Measurements from ENCODE around the gene TMEM132D. TPM values are rescaled to one million over a fixed set of nuclear protein-coding genes. Genes with fewer than 3 reads are reported as not detected.

Gene TMEM132D
- total RNA-seq, 2 donors from 2014 or later = not detected

GRCh38 chr12:129373746-129374145 is 530.1 kb downstream of the TMEM132D start:
- H3K4me3 Mint-ChIP-seq = no peak overlapping the region
- H3K4me1 Mint-ChIP-seq (ENCODE audit: low read depth) = no peaks in the 10 kb centered on the region
- H3K36me3 Mint-ChIP-seq (ENCODE audit: insufficient read depth in 2 of 2) = no peaks in the 10 kb centered on the region
- H3K27ac Mint-ChIP-seq = no peak overlapping the region
- ATAC-seq (replicated peaks in 1 of 2) (no peak), DNase-seq (no peak)
- peaks cover 6 to 9% of the 10 kb centered on the region in 2 donors for H3K9me3 Mint-ChIP-seq
- H3K27me3 Mint-ChIP-seq (ENCODE audit: low read depth) = no peaks in the 10 kb centered on the region

- Mint-ChIP-seq H3K4me1 (ENCODE audit: low read depth) (no peaks in the 10 kb centered on the region), H3K27ac (no peak overlapping the region), H3K36me3 (ENCODE audit: insufficient read depth in 2 of 2) (no peaks in the 10 kb centered on the region), H3K27me3 (ENCODE audit: low read depth) (no peaks in the 10 kb centered on the region), H3K9me3 (peaks cover 6 to 9% of the 10 kb centered on the region in 2 donors), H3K4me3 (no peak overlapping the region)
- ATAC-seq (replicated peaks in 1 of 2) (no peak), DNase-seq (no peak)
Measured at GRCh38 chr12:129372876-129373275, 530.9 kb downstream of the TMEM132D start.

GRCh38 chr12:129372348-129372747 is 531.5 kb downstream of the TMEM132D start:
- H3K36me3 Mint-ChIP-seq (ENCODE audit: insufficient read depth in 2 of 2) = no peaks in the 10 kb centered on the region
- no peak overlapping the region for H3K4me3 Mint-ChIP-seq
- peaks cover 5 to 9% of the 10 kb centered on the region in 2 donors for H3K9me3 Mint-ChIP-seq
- H3K27me3 Mint-ChIP-seq (ENCODE audit: low read depth) = no peaks in the 10 kb centered on the region
- ATAC-seq (replicated peaks in 1 of 2) = no peak
- DNase-seq = no peak
- no peaks in the 10 kb centered on the region for H3K4me1 Mint-ChIP-seq (ENCODE audit: low read depth)
- H3K27ac Mint-ChIP-seq = no peak overlapping the region

GRCh38 chr12:129371268-129371667 is 532.6 kb downstream of the TMEM132D start:
- no peak for ATAC-seq (replicated peaks in 1 of 2)
- Mint-ChIP-seq H3K4me3 (no peak overlapping the region), H3K27me3 (ENCODE audit: low read depth) (no peaks in the 10 kb centered on the region)

GRCh38 chr12:129366656-129367055 is 537.2 kb downstream of the TMEM132D start:
- Mint-ChIP-seq H3K36me3 (ENCODE audit: insufficient read depth in 2 of 2) (peaks cover 0 to 2% of the 10 kb centered on the region in 2 donors), H3K27me3 (ENCODE audit: low read depth) (no peaks in the 10 kb centered on the region), H3K9me3 (peaks cover 0 to 11% of the 10 kb centered on the region in 2 donors), H3K4me3 (no peak overlapping the region), H3K27ac (no peak overlapping the region), H3K4me1 (ENCODE audit: low read depth) (no peaks in the 10 kb centered on the region)
- DNase-seq (no peak), ATAC-seq (replicated peaks in 1 of 2) (no peak)

More at GRCh38 chr12:129371268-129371667, 532.6 kb downstream of the TMEM132D start:
- DNase-seq = no peak
- Mint-ChIP-seq H3K4me1 (ENCODE audit: low read depth) (no peaks in the 10 kb centered on the region), H3K36me3 (ENCODE audit: insufficient read depth in 2 of 2) (no peaks in the 10 kb centered on the region), H3K27ac (no peak overlapping the region), H3K9me3 (peaks cover 0 to 6% of the 10 kb centered on the region in 2 donors)

GRCh38 chr12:129363041-129363440 is 540.8 kb downstream of the TMEM132D start:
- no peak for DNase-seq
- H3K27me3 Mint-ChIP-seq (ENCODE audit: low read depth) = no peaks in the 10 kb centered on the region
- H3K4me3 Mint-ChIP-seq = no peak overlapping the region
- H3K9me3 Mint-ChIP-seq = peaks cover 0 to 10% of the 10 kb centered on the region in 2 donors
- ATAC-seq (replicated peaks in 1 of 2) = no peak
- peaks cover 0 to 2% of the 10 kb centered on the region in 2 donors for H3K36me3 Mint-ChIP-seq (ENCODE audit: insufficient read depth in 2 of 2)
- no peaks in the 10 kb centered on the region for H3K4me1 Mint-ChIP-seq (ENCODE audit: low read depth)
- H3K27ac Mint-ChIP-seq = no peak overlapping the region

DNA sequence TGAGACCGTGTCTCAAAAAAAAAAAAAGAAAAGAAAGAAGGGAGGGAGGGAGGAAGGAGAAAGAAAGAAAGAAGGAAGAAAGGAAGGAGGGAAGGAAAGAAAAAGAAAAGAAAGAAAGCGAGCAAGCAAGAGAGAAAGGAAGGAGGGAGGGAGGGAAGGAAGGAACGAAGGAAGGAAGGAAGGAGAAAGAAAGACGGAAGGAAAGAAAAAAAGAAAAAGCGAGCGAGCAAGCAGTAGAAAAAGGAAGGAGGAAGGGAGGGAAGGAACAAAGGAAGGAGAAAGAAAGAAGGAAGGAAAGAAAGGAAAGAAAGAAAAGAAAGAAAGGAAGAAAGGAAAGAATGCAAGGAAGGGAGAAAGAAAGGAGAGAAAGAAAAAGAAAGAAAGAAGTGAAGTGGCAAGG is 546.6 kb downstream of the TMEM132D start:
- no peak overlapping the region for H3K4me3 Mint-ChIP-seq
- H3K9me3 Mint-ChIP-seq = peaks cover 2 to 6% of the 10 kb centered on the region in 2 donors
- no peak overlapping the region for H3K27ac Mint-ChIP-seq
- H3K4me1 Mint-ChIP-seq (ENCODE audit: low read depth) = no peaks in the 10 kb centered on the region
- H3K27me3 Mint-ChIP-seq (ENCODE audit: low read depth) = no peaks in the 10 kb centered on the region
- peaks cover 0 to 1% of the 10 kb centered on the region in 2 donors for H3K36me3 Mint-ChIP-seq (ENCODE audit: insufficient read depth in 2 of 2)
- ATAC-seq (replicated peaks in 1 of 2) (no peak), DNase-seq (no peak)

DNA sequence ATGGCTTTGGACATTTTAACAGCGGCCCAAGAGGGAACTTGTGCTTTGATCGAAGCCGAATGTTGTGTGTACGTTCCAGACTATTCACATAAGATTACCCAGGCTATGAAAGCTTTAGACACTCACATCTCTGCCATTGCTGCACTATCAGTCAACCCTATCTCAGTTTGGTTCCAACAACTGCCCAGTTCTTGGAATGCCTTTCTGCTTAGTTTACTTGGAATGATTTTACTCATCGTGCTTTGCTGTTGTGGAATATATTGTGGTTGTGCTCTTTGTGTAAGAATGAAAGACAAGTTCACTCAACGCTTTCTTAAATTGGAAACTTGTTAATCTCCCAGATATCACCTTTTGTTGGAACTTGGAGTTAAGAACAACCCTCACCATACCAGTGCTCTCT is 552.3 kb downstream of the TMEM132D start:
- no peak for ATAC-seq (replicated peaks in 1 of 2)
- Mint-ChIP-seq H3K9me3 (peaks cover 4 to 11% of the 10 kb centered on the region in 2 donors), H3K4me3 (no peak overlapping the region), H3K27ac (no peak overlapping the region), H3K36me3 (ENCODE audit: insufficient read depth in 2 of 2) (peaks cover 0 to 1% of the 10 kb centered on the region in 2 donors), H3K4me1 (ENCODE audit: low read depth) (no peaks in the 10 kb centered on the region), H3K27me3 (ENCODE audit: low read depth) (no peaks in the 10 kb centered on the region)
- DNase-seq = no peak

DNA sequence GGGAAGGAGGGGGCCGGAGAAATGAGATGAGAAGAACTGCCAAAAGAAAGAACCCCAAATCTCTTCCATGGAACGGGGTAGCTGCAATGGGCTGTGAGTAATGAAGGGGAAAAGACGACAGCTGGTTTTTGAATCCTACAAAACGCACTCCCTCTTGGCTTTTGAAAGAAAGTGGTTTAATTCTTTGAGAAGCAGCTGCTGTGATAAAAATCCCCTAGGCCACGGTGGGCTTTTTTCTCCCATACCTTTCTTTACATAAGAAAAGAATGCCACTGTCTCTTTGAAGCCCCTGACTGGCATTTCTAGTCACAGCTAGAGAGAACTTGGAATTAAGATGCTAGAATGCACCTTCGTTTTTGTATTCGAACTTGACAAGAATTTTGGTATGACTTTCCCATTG is 564.5 kb downstream of the TMEM132D start:
- H3K27me3 Mint-ChIP-seq (ENCODE audit: low read depth) = no peaks in the 10 kb centered on the region
- ATAC-seq (replicated peaks in 1 of 2) (no peak), DNase-seq (no peak)
- no peak overlapping the region for H3K27ac Mint-ChIP-seq
- H3K9me3 Mint-ChIP-seq = peaks cover 7 to 13% of the 10 kb centered on the region in 2 donors
- H3K4me3 Mint-ChIP-seq = no peak overlapping the region
- no peaks in the 10 kb centered on the region for H3K4me1 Mint-ChIP-seq (ENCODE audit: low read depth)
- H3K36me3 Mint-ChIP-seq (ENCODE audit: insufficient read depth in 2 of 2) = peaks cover 0 to 2% of the 10 kb centered on the region in 2 donors

DNA sequence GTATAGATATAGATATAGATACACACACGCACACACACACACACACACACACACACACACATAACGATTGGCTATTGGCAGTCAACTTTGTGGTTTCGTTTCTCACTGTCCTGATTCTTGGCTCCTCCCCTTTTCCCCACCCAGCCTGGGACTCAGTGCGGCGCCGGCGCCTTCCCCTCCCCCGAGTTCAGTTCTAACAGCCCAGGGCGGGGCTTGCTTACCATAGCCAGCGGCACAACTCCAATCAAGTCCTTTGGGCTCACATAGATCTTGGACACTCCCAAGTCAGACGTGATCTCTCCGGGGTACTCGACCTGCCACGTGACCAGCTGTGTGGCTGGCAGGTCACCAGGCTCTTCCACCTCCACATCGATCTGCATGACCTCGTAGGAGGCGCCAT is 566.4 kb downstream of the TMEM132D start:
- Mint-ChIP-seq H3K4me3 (no peak overlapping the region), H3K9me3 (peaks cover 5 to 12% of the 10 kb centered on the region in 2 donors), H3K27ac (no peak overlapping the region), H3K36me3 (ENCODE audit: insufficient read depth in 2 of 2) (peaks cover 0 to 2% of the 10 kb centered on the region in 2 donors), H3K27me3 (ENCODE audit: low read depth) (no peaks in the 10 kb centered on the region), H3K4me1 (ENCODE audit: low read depth) (no peaks in the 10 kb centered on the region)
- no peak for DNase-seq
- no peak for ATAC-seq (replicated peaks in 1 of 2)

DNA sequence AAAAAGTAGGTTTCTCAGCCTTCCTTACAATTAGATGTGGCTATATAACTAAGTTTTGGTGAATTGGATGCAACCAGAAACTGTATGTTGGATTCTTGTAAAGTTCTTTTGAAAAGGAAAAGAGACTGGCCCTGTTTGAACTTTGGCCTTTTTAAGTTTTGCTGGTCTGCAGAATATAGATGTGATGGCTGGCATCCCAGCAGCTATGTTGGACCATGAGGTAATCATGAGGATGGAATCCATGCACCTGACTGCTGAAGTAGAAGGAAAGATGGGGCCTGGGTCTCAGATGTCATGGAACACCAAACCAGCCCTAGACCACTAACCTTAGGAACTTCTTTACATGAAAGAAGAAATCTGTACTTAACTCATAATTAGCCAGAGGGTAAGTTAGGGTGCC is 568.1 kb downstream of the TMEM132D start:
- Mint-ChIP-seq H3K4me1 (ENCODE audit: low read depth) (no peaks in the 10 kb centered on the region), H3K27ac (no peak overlapping the region), H3K9me3 (peaks cover 3 to 12% of the 10 kb centered on the region in 2 donors), H3K27me3 (ENCODE audit: low read depth) (no peaks in the 10 kb centered on the region), H3K4me3 (no peak overlapping the region), H3K36me3 (ENCODE audit: insufficient read depth in 2 of 2) (peaks cover 0 to 2% of the 10 kb centered on the region in 2 donors)
- DNase-seq = no peak
- no peak for ATAC-seq (replicated peaks in 1 of 2)

- Mint-ChIP-seq H3K27me3 (ENCODE audit: low read depth) (no peaks in the 10 kb centered on the region), H3K36me3 (ENCODE audit: insufficient read depth in 2 of 2) (no peaks in the 10 kb centered on the region), H3K27ac (no peak overlapping the region), H3K9me3 (peaks cover 3 to 6% of the 10 kb centered on the region in 2 donors), H3K4me3 (no peak overlapping the region), H3K4me1 (ENCODE audit: low read depth) (no peaks in the 10 kb centered on the region)
- no peak for DNase-seq
- no peak for ATAC-seq (replicated peaks in 1 of 2)
Measured at GRCh38 chr12:129332286-129332685, 571.5 kb downstream of the TMEM132D start.

DNA sequence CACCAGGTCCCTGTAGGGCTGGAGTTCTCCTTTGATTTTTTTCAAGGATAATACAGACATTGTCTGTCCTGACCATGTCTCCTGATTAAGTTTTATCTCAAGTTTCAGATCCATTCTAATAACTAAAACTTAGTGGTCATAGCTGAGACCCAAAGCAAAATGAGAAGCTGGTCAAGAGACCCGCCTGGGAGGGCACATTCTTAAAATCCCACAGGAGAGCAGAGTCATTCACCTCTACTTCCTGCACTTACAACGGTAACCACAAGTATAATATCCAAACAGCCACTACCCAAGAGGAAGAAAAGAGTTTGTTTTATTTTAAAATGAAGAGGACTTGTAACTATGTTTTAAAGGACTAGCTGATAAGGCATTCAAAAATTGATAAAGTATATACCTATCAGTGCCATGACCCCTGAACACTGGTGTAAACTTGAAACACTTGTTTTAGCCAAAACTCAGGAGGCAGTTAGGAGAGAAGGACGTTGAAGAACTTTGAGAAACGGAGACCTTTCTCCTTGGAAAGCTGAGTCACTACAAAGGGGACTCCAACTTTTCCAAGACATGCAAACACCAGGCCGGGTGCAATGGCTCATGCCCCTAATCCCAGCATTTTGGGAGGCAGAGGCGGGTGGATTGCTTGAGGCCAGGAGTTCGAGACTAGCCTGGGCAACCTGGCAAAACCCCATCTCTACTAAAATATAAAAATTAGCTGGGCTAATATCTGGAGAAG is 572.3 kb downstream of the TMEM132D start:
- H3K4me1 Mint-ChIP-seq (ENCODE audit: low read depth) = no peaks in the 10 kb centered on the region
- no peak overlapping the region for H3K27ac Mint-ChIP-seq
- no peak for DNase-seq
- no peaks in the 10 kb centered on the region for H3K36me3 Mint-ChIP-seq (ENCODE audit: insufficient read depth in 2 of 2)
- no peak for ATAC-seq (replicated peaks in 1 of 2)
- no peak overlapping the region for H3K4me3 Mint-ChIP-seq
- peaks cover 2 to 3% of the 10 kb centered on the region in 2 donors for H3K9me3 Mint-ChIP-seq
- H3K27me3 Mint-ChIP-seq (ENCODE audit: low read depth) = no peaks in the 10 kb centered on the region

DNA sequence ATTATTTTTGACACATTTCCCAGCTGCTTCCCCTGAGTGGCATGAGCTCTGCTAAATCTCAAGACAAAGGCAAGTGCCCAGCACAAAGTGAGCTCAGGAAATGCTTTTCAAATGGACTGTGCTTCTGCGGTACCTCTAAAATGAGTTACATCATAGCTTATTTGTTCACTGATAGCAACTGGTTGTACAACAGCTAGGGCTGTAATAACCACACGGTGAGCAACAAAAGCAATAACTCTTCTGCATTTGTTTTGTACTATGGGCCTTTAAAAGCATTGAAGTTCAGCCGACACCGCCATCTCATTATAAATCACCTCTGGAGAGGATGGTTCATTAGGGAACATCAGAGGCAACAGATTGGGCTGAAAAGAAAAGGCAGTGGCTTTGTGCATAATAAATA is 575.6 kb downstream of the TMEM132D start:
- no peaks in the 10 kb centered on the region for H3K27me3 Mint-ChIP-seq (ENCODE audit: low read depth)
- no peaks in the 10 kb centered on the region for H3K4me1 Mint-ChIP-seq (ENCODE audit: low read depth)
- no peaks in the 10 kb centered on the region for H3K36me3 Mint-ChIP-seq (ENCODE audit: insufficient read depth in 2 of 2)
- no peaks in the 10 kb centered on the region for H3K9me3 Mint-ChIP-seq
- no peak for ATAC-seq (replicated peaks in 1 of 2)
- no peak overlapping the region for H3K4me3 Mint-ChIP-seq
- no peak for DNase-seq
- no peak overlapping the region for H3K27ac Mint-ChIP-seq

All from activated T-cell treated with anti-CD3 and anti-CD28 coated beads, Interleukin-2, amount 50 U/mL, for 72 hours (primary cell).